HepG2 (cell line): ENCODE measurements around the gene SFT2D1. TPM values are rescaled to one million over a fixed set of nuclear protein-coding genes. Genes with fewer than 3 reads are reported as not detected.

Experiments
- AGO2 ChIP-seq: fragments of 200-400 bp; formaldehyde crosslinking; optimal IDR thresholded peaks from 2 replicates; pipeline ENCODE3; 2017; ENCODE audit warnings: mild to moderate bottlenecking, low read depth, low read length, moderate library complexity
- DMAP1 ChIP-seq: IDR thresholded peaks from 2 replicates; pipeline ENCODE4 v1.6.1; 2016
- ELK4 ChIP-seq: sonication (generic); formaldehyde crosslinking; IDR thresholded peaks from 2 replicates; pipeline ENCODE4 v1.9.0; 2021; ENCODE audit warnings: missing genetic modification reagents, borderline replicate concordance
- ISL2 ChIP-seq: sonication (generic); formaldehyde crosslinking; IDR thresholded peaks from 2 replicates; pipeline ENCODE4 v1.5.0; 2020; ENCODE audit warnings: missing genetic modification reagents
- MXD3 ChIP-seq: IDR thresholded peaks from 2 replicates; pipeline ENCODE4 v1.6.1; 2016; ENCODE audit warnings: mild to moderate bottlenecking, missing biosample characterization, missing genetic modification reagents
- NFKBIZ ChIP-seq: IDR thresholded peaks from 2 replicates; pipeline ENCODE4 v1.6.1; 2018; ENCODE audit warnings: missing genetic modification reagents, missing compliant biosample characterization
- RBFOX2 ChIP-seq: fragments of 200-400 bp; formaldehyde crosslinking; IDR thresholded peaks from 2 replicates; pipeline ENCODE4 v1.6.1; 2017; ENCODE audit warnings: low read depth, mild to moderate bottlenecking, low read length
- SIN3A ChIP-seq: IDR thresholded peaks from 2 replicates; pipeline ENCODE4 v1.6.1; 2011; ENCODE audit warnings: low read depth, mild to moderate bottlenecking, control low read depth, low read length, borderline replicate concordance
- SP140L ChIP-seq: sonication (generic); formaldehyde crosslinking; IDR thresholded peaks from 2 replicates; pipeline ENCODE4 v1.4.0; 2020; ENCODE audit warnings: missing genetic modification reagents, borderline replicate concordance
- SP4 ChIP-seq: sonication (generic); formaldehyde crosslinking; IDR thresholded peaks from 2 replicates; pipeline ENCODE4 v1.8.1; 2023; ENCODE audit warnings: mild to moderate bottlenecking, missing genetic modification reagents
- SRF ChIP-seq: IDR thresholded peaks from 2 replicates; pipeline ENCODE4 v1.6.1; 2011; ENCODE audit warnings: mild to moderate bottlenecking, low read depth, low read length, moderate library complexity
- THAP7 ChIP-seq: sonication (generic); formaldehyde crosslinking; IDR thresholded peaks from 2 replicates; pipeline ENCODE4 v1.8.1; 2023; ENCODE audit warnings: mild to moderate bottlenecking, missing genetic modification reagents
- ZFY ChIP-seq: sonication (generic); formaldehyde crosslinking; IDR thresholded peaks from 2 replicates; pipeline ENCODE4 v1.4.0; 2020; ENCODE audit warnings: missing genetic modification reagents
- ZNF513 ChIP-seq: sonication (generic); formaldehyde crosslinking; conservative IDR thresholded peaks from 2 replicates; pipeline ENCODE4 v1.5.0; 2020; ENCODE audit warnings: missing genetic modification reagents
- ZNF546 ChIP-seq: sonication (generic); formaldehyde crosslinking; conservative IDR thresholded peaks from 2 replicates; pipeline ENCODE4 v1.8.1; 2023; ENCODE audit warnings: mild to moderate bottlenecking, missing genetic modification reagents
- ZNF580 ChIP-seq: IDR thresholded peaks from 2 replicates; pipeline ENCODE4 v1.6.1; 2016; ENCODE audit warnings: low read depth, borderline replicate concordance
- ZNF605 ChIP-seq: sonication (generic); formaldehyde crosslinking; IDR thresholded peaks from 2 replicates; pipeline ENCODE4 v1.8.0; 2022; ENCODE audit warnings: mild to moderate bottlenecking, missing genetic modification reagents
- ZNF646 ChIP-seq: sonication (generic); formaldehyde crosslinking; IDR thresholded peaks from 2 replicates; pipeline ENCODE4 v1.9.0; 2021; ENCODE audit warnings: mild to moderate bottlenecking, missing genetic modification reagents
- ZSCAN31 ChIP-seq: sonication (generic); formaldehyde crosslinking; IDR thresholded peaks from 2 replicates; pipeline ENCODE4 v1.5.0; 2020; ENCODE audit warnings: low read depth, mild to moderate bottlenecking, missing genetic modification reagents
- polyA plus RNA-seq, 8 experiments: library from polyadenylated mRNA; depleted of rRNA in 3 of 8; stranded (reverse) in 7 of 8; unstranded in 1 of 8; fragments of >200 nt; fragmentation: Illumina TruSeq in 4 of 8; extraction: Trizol in 4 of 8; gene quantifications; 2 replicates each; pipeline versions ENCODE4 v1.2.1 to v1.2.3, GENCODE V29; 2011 to 2016; ENCODE audit warnings: low read depth in 4 of 8, missing spikeins in 1 of 8, mixed read lengths in 1 of 8; ENCODE audit not compliant: insufficient read depth in 1 of 8
- total RNA-seq, 5 experiments: library from RNA; depleted of rRNA; stranded (reverse); fragments of >200 nt; fragmentation: Illumina TruSeq; extraction: Trizol; gene quantifications; 2 replicates each; pipeline ENCODE4 v1.2.3, GENCODE V29; 2016; ENCODE audit warnings: low read depth in 1 of 5

Gene SFT2D1
- total and polyA plus RNA-seq, 2 of the 13 experiments (the other 11 are each of a cell fraction or from before 2014, with no cell fraction given) = 115 to 147 TPM

GRCh38 chr6:166388290-166389004 lies 46.1 kb upstream of the SFT2D1 start (continued):
- TF ChIP-seq RBFOX2 (no peak; the same call in 1 of the 2 replicates), ZFY (CRISPR knock-in tag) (0 out of 2 replicates have a peak, but pooled peaks have one; percentile 9), ZNF646 (CRISPR knock-in tag) (0 out of 2 replicates have a peak, but pooled peaks have one; percentile 14), SP4 (CRISPR knock-in tag) (no peak), ZNF605 (no peak; the same call in 1 of the 2 replicates), ZNF513 (CRISPR knock-in tag) (no peak), DMAP1 (CRISPR knock-in tag) (no peak), SIN3A (peak; percentile 13; the same call in 1 of the 2 replicates), SP140L (no peak), AGO2 (peak; percentile 46), ELK4 (CRISPR knock-in tag) (no peak), SRF (no peak), ZSCAN31 (no peak), THAP7 (0 out of 2 replicates have a peak, but pooled peaks have one; percentile 1), ZNF546 (no peak; the same call in 1 of the 2 replicates), ZNF580 (CRISPR knock-in tag) (no peak), NFKBIZ (CRISPR knock-in tag) (0 out of 2 replicates have a peak, but pooled peaks have one; percentile 17), MXD3 (CRISPR knock-in tag) (peak; percentile 23; the same call in 1 of the 2 replicates), ISL2 (CRISPR knock-in tag) (no peak)
